WTC11 (cell line): ENCODE data around the gene MVD. TPM values are rescaled to one million over a fixed set of nuclear protein-coding genes. Genes with fewer than 3 reads are reported as not detected.

ENCODE experiments used
- ATAC-seq: fragments of 200-7000 bp; cut with Tn5 transposase; 2 replicates; pipeline ENCODE4 v1.10.0; 2021; ENCODE audit warnings: mild to moderate bottlenecking, moderate library complexity
- CTCF ChIA-PET: fragments of 300-600 bp; sonication (Branson Sonifier 250); formaldehyde crosslinking; loops from one replicate; lab custom pipeline; 2021; ENCODE audit warnings: antibody characterized with exemption; lab: Charles Lee
- POLR2A ChIA-PET: fragments of 350-600 bp; sonication (Branson Sonifier 250); formaldehyde crosslinking; loops from one replicate; lab custom pipeline; 2021; ENCODE audit warnings: antibody characterized with exemption; lab: Charles Lee
- DNase-seq: peaks from one replicate; pipeline ENCODE4 v3.0.0; 2021; ENCODE audit warnings: low spot score
- H3K27ac Mint-ChIP-seq: 2 replicates; pipeline ENCODE4 v1.8.0; 2021; ENCODE audit warnings: mixed read lengths
- H3K27me3 Mint-ChIP-seq: 2 replicates; pipeline ENCODE4 v1.8.0; 2021; ENCODE audit warnings: low read depth, mild to moderate bottlenecking, moderate library complexity, mixed read lengths
- H3K36me3 Mint-ChIP-seq: 2 replicates; pipeline ENCODE4 v1.8.0; 2021; ENCODE audit warnings: mixed read lengths
- H3K4me1 Mint-ChIP-seq: 2 replicates; pipeline ENCODE4 v1.8.0; 2022; ENCODE audit warnings: mixed read lengths
- H3K4me3 Mint-ChIP-seq: 2 replicates; pipeline ENCODE4 v1.8.0; 2021; ENCODE audit warnings: mild to moderate bottlenecking, moderate library complexity, mixed read lengths
- H3K9me3 Mint-ChIP-seq: 2 replicates; pipeline ENCODE4 v1.8.0; 2021; ENCODE audit warnings: mixed read lengths
- AR ChIP-seq: fragments of 250-450 bp; sonication (Bioruptor Pico); IDR thresholded peaks from 2 replicates; pipeline ENCODE4 v1.9.0; 2021; ENCODE audit warnings: mild to moderate bottlenecking
- FOXP1 ChIP-seq: sonication (generic); formaldehyde crosslinking; IDR thresholded peaks from 2 replicates; pipeline ENCODE4 v1.8.0; 2022; ENCODE audit warnings: missing genetic modification reagents, mild to moderate bottlenecking, moderate library complexity, borderline replicate concordance
- IRF2 ChIP-seq: sonication (generic); formaldehyde crosslinking; IDR thresholded peaks from 2 replicates; pipeline ENCODE4 v1.8.0; 2022; ENCODE audit warnings: low read depth, missing genetic modification reagents, borderline replicate concordance
- KAT7 ChIP-seq: sonication (generic); formaldehyde crosslinking; IDR thresholded peaks from 2 replicates; pipeline ENCODE4 v1.8.1; 2023; ENCODE audit warnings: missing genetic modification reagents, mild to moderate bottlenecking, borderline replicate concordance
- MAX ChIP-seq: sonication (generic); formaldehyde crosslinking; IDR thresholded peaks from 2 replicates; pipeline ENCODE4 v1.8.0; 2022; ENCODE audit warnings: mild to moderate bottlenecking, missing genetic modification reagents
- MYBL2 ChIP-seq: sonication (generic); formaldehyde crosslinking; IDR thresholded peaks from 2 replicates; pipeline ENCODE4 v1.8.1; 2023; ENCODE audit warnings: mild to moderate bottlenecking, moderate library complexity, missing genetic modification reagents
- NFATC4 ChIP-seq: fragments of 250-450 bp; sonication (Bioruptor Pico); IDR thresholded peaks from 2 replicates; pipeline ENCODE4 v1.9.0; 2021; ENCODE audit warnings: mild to moderate bottlenecking
- NFYB ChIP-seq: sonication (generic); formaldehyde crosslinking; conservative IDR thresholded peaks from 2 replicates; pipeline ENCODE4 v1.8.0; 2022; ENCODE audit warnings: low read depth, missing genetic modification reagents
- STAT6 ChIP-seq: sonication (generic); formaldehyde crosslinking; conservative IDR thresholded peaks from 2 replicates; pipeline ENCODE4 v1.8.1; 2023; ENCODE audit warnings: mild to moderate bottlenecking, low read depth, missing genetic modification reagents, moderate library complexity
- USF2 ChIP-seq: sonication (generic); formaldehyde crosslinking; IDR thresholded peaks from 2 replicates; pipeline ENCODE4 v1.8.1; 2023; ENCODE audit warnings: mild to moderate bottlenecking, missing genetic modification reagents, moderate library complexity
- ZNF121 ChIP-seq: sonication (generic); formaldehyde crosslinking; IDR thresholded peaks from 2 replicates; pipeline ENCODE4 v1.8.0; 2023; ENCODE audit warnings: missing genetic modification reagents
- ZNF263 ChIP-seq: sonication (generic); formaldehyde crosslinking; IDR thresholded peaks from 2 replicates; pipeline ENCODE4 v1.8.1; 2022; ENCODE audit warnings: low read depth, mild to moderate bottlenecking, moderate library complexity, missing genetic modification reagents
- ZNF317 ChIP-seq: sonication (generic); formaldehyde crosslinking; IDR thresholded peaks from 2 replicates; pipeline ENCODE4 v1.8.1; 2023; ENCODE audit warnings: low read depth, mild to moderate bottlenecking, moderate library complexity, missing genetic modification reagents, borderline replicate concordance
- ZNF416 ChIP-seq: fragments of 250-450 bp; sonication (Bioruptor Pico); IDR thresholded peaks from 2 replicates; pipeline ENCODE4 v1.9.0; 2021; ENCODE audit warnings: mild to moderate bottlenecking, inconsistent platforms
- ZNF512 ChIP-seq: sonication (generic); formaldehyde crosslinking; IDR thresholded peaks from 2 replicates; pipeline ENCODE4 v1.8.1; 2022; ENCODE audit warnings: missing genetic modification reagents, borderline replicate concordance
- total RNA-seq: library from RNA; stranded (reverse); gene quantifications from 3 replicates; pipeline ENCODE4 v1.2.3, GENCODE V29; 2021

MVD gene
- total RNA-seq, 1 experiment from 2014 or later = 113 TPM

- DNase-seq = no peak
- H3K27ac Mint-ChIP-seq = no peak overlapping the region
- POLR2A ChIA-PET = no interaction called here
Observed at GRCh38 chr16:88643644-88643932, 19.3 kb downstream of the MVD start.

GRCh38 chr16:88642881-88643643 lies 19.8 kb downstream of the MVD start:
- ChIA-PET POLR2A (no interaction called here), CTCF (interaction anchor here (1.3 to 1.4 kb wide), 3 partner anchors 10 to 42 kb away, joined by 3 to 7 read pairs (median 5); no protein-coding TSS in a partner anchor)
- no peak for ATAC-seq
- no peak overlapping the region for H3K4me3 Mint-ChIP-seq
- TF ChIP-seq ZNF512 (CRISPR knock-in tag) (no peak), ZNF263 (CRISPR knock-in tag) (peak; percentile 89)
- TF ChIP-seq, all 79 proteins: peak for 1
- H3K27ac Mint-ChIP-seq = no peak overlapping the region
- H3K9me3 Mint-ChIP-seq = no peaks in the 10 kb centered on the region
- DNase-seq = peak; percentile 16
- H3K4me1 Mint-ChIP-seq = peaks cover 18% of the 10 kb centered on the region
- no peaks in the 10 kb centered on the region for H3K36me3 Mint-ChIP-seq
- peaks cover 13% of the 10 kb centered on the region for H3K27me3 Mint-ChIP-seq

More at GRCh38 chr16:88643644-88643932, 19.3 kb downstream of the MVD start:
- no peaks in the 10 kb centered on the region for H3K9me3 Mint-ChIP-seq
- no peak for TF ChIP-seq MAX
- H3K36me3 Mint-ChIP-seq = no peaks in the 10 kb centered on the region
- CTCF ChIA-PET = interaction anchor here (1.3 kb wide), 1 partner anchor 10 kb away, joined by 5 read pairs; no protein-coding TSS in a partner anchor
- peaks cover 13% of the 10 kb centered on the region for H3K4me1 Mint-ChIP-seq
- peaks cover 13% of the 10 kb centered on the region for H3K27me3 Mint-ChIP-seq
- no peak for ATAC-seq
- no peak overlapping the region for H3K4me3 Mint-ChIP-seq

GRCh38 chr16:88640498-88641247 lies 22.2 kb downstream of the MVD start:
- POLR2A ChIA-PET = no interaction called here
- H3K9me3 Mint-ChIP-seq = no peaks in the 10 kb centered on the region
- ATAC-seq (no peak), DNase-seq (no peak)
- no peak overlapping the region for H3K27ac Mint-ChIP-seq
- CTCF ChIA-PET = interaction anchor here (0.5 to 4.9 kb wide), 4 partner anchors 9 to 789 kb away, joined by 3 to 26 read pairs (median 12); partner anchors contain the start of gene SNAI3
- no peaks in the 10 kb centered on the region for H3K36me3 Mint-ChIP-seq
- peaks cover 18% of the 10 kb centered on the region for H3K27me3 Mint-ChIP-seq
- H3K4me3 Mint-ChIP-seq = peak overlapping the region; percentile 27; the same call in 1 of the 2 replicates
- TF ChIP-seq ZNF416 (CRISPR knock-in tag) = no peak
- TF ChIP-seq USF2 (CRISPR knock-in tag) = no peak
- no peak; the same call in 1 of the 2 replicates for TF ChIP-seq ZNF121
- TF ChIP-seq FOXP1 = no peak
- TF ChIP-seq ZNF317 = no peak
- TF ChIP-seq AR (CRISPR knock-in tag) = no peak
- TF ChIP-seq NFATC4 (CRISPR knock-in tag) = no peak
- TF ChIP-seq KAT7 (CRISPR knock-in tag) = no peak
- no peak for TF ChIP-seq NFYB (CRISPR knock-in tag)
- TF ChIP-seq MYBL2 (CRISPR knock-in tag) = no peak
- TF ChIP-seq IRF2 (CRISPR knock-in tag) = no peak
- TF ChIP-seq STAT6 = no peak
- H3K4me1 Mint-ChIP-seq = peaks cover 35% of the 10 kb centered on the region
